DND-41 (cell line): ENCODE data around the gene SNAPC2.

Source experiments
- ATAC-seq: fragments of 200-7000 bp; cut with Tn5 transposase; 3 replicates; pipeline ENCODE4 v1.9.1; 2021; ENCODE audit warnings: low read depth; ENCODE audit not compliant: insufficient read depth
- DNase-seq: peaks from one replicate; pipeline ENCODE4 v3.0.0-alpha.2; 2020
- H2AFZ ChIP-seq: 2 replicates; pipeline ENCODE4 v1.6.0; 2012; ENCODE audit warnings: low read depth, low read length
- H3K27ac ChIP-seq: 2 replicates; pipeline ENCODE4 v1.5.1; 2012; ENCODE audit warnings: low read length, inconsistent platforms
- H3K27me3 ChIP-seq: fragments of 200-600 bp; sonication (generic); 2 replicates; pipeline ENCODE4 v1.6.0; 2012; ENCODE audit warnings: low read length, mild to moderate bottlenecking, inconsistent platforms; ENCODE audit not compliant: insufficient read depth, poor library complexity
- H3K36me3 ChIP-seq: 2 replicates; pipeline ENCODE4 v1.5.1; 2012; ENCODE audit warnings: low read length, inconsistent platforms; ENCODE audit not compliant: insufficient read depth
- H3K4me1 ChIP-seq: 2 replicates; pipeline ENCODE4 v1.5.1; 2012; ENCODE audit warnings: mild to moderate bottlenecking, low read length; ENCODE audit not compliant: insufficient read depth
- H3K4me2 ChIP-seq: 2 replicates; pipeline ENCODE4 v1.6.0; 2012; ENCODE audit warnings: mild to moderate bottlenecking, moderate library complexity, low read length, inconsistent platforms; ENCODE audit not compliant: insufficient read depth
- H3K4me3 ChIP-seq, 2 experiments: fragments of 200-600 bp in 1 of 2; shearing (Covaris generic) in 1 of 2; 2 replicates each; pipeline ENCODE4 v1.5.1; 2012 to 2016; ENCODE audit warnings: inconsistent platforms in 2 of 2, low read length in 2 of 2, mild to moderate bottlenecking in 2 of 2, low read depth in 1 of 2, moderate library complexity in 1 of 2
- H3K79me2 ChIP-seq: 2 replicates; pipeline ENCODE4 v1.6.0; 2012; ENCODE audit warnings: low read length, inconsistent platforms; ENCODE audit not compliant: insufficient read depth
- H3K9ac ChIP-seq: 2 replicates; pipeline ENCODE4 v1.6.0; 2012; ENCODE audit warnings: low read depth, mild to moderate bottlenecking, inconsistent platforms, low read length, moderate library complexity
- H3K9me3 ChIP-seq: 2 replicates; pipeline ENCODE4 v1.5.1; 2012; ENCODE audit warnings: low read length, moderate library complexity, mild to moderate bottlenecking, inconsistent platforms; ENCODE audit not compliant: insufficient read depth, severe bottlenecking
- H4K20me1 ChIP-seq: 2 replicates; pipeline ENCODE4 v1.6.0; 2012; ENCODE audit warnings: low read length; ENCODE audit not compliant: insufficient read depth
- EZH2 ChIP-seq: IDR thresholded peaks from 3 replicates; pipeline ENCODE4 v1.6.1; 2012; ENCODE audit warnings: borderline replicate concordance, low read depth, mild to moderate bottlenecking, moderate library complexity, low read length, inconsistent platforms; ENCODE audit not compliant: severe bottlenecking
- TF ChIP-seq, protein P1 (sequence below): IDR thresholded peaks from 2 replicates; pipeline ENCODE4 v1.5.1; 2012; ENCODE audit warnings: borderline replicate concordance, low read length, moderate library complexity, mild to moderate bottlenecking; ENCODE audit not compliant: poor library complexity, severe bottlenecking; ENCODE audit errors: extremely low read depth

Gene SNAPC2

DNA sequence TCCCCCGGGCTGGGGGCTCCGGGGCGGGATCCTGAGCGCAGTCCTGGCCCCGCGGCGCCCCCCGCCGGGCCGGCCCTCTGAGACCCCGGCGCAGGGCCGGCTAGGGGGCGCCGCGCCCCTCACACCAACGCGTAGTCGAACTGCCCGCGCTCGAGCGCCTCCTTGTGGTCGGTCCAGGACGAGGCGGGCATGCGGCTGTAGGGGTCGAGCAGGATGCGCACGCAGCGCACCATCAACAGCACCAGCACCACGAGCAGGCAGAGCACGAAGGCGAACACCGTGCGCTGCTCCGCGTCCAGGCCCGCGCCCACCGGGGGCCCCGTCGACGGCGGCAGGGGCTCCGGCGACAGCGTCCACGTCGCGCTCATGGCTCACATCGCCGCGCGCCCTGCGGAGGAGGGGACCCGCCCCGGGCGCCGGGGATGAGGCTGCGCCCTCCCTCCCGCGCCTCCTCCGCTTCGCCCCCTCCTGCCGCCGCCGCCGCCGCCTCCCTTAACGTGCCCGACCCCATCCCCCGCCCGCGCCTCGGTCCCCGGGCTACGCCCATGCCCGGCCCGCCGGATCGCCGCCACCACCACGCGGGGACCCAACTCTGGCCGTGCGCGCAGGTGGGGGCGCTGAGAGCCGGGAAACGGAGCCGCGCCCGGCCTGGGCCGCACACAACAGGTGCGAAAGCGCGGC, 5.2 kb downstream of the SNAPC2 start:
- ATAC-seq = peak; percentile 66
- peaks cover 52% of the 10 kb centered on the region for H4K20me1 ChIP-seq
- H3K36me3 ChIP-seq = peaks cover 37% of the 10 kb centered on the region
- DNase-seq = peak; percentile 90
- peaks cover 9% of the 10 kb centered on the region for H3K79me2 ChIP-seq
- H3K9me3 ChIP-seq = no peaks in the 10 kb centered on the region
- peak overlapping the region; percentile 66 for H3K9ac ChIP-seq
- no peak for TF ChIP-seq EZH2
- TF ChIP-seq, protein P1, sequence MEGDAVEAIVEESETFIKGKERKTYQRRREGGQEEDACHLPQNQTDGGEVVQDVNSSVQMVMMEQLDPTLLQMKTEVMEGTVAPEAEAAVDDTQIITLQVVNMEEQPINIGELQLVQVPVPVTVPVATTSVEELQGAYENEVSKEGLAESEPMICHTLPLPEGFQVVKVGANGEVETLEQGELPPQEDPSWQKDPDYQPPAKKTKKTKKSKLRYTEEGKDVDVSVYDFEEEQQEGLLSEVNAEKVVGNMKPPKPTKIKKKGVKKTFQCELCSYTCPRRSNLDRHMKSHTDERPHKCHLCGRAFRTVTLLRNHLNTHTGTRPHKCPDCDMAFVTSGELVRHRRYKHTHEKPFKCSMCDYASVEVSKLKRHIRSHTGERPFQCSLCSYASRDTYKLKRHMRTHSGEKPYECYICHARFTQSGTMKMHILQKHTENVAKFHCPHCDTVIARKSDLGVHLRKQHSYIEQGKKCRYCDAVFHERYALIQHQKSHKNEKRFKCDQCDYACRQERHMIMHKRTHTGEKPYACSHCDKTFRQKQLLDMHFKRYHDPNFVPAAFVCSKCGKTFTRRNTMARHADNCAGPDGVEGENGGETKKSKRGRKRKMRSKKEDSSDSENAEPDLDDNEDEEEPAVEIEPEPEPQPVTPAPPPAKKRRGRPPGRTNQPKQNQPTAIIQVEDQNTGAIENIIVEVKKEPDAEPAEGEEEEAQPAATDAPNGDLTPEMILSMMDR = peak; percentile 97
- H3K4me3 ChIP-seq = peak overlapping the region; percentile 49 to 65; a peak in 3 of 4 replicates
- H3K4me1 ChIP-seq = peaks cover 36% of the 10 kb centered on the region
- H3K4me2 ChIP-seq = peak overlapping the region; percentile 99
- peak overlapping the region; percentile 68 for H3K27ac ChIP-seq
- H3K27me3 ChIP-seq = no peaks in the 10 kb centered on the region
- peak overlapping the region; percentile 86 for H2AFZ ChIP-seq

DNA sequence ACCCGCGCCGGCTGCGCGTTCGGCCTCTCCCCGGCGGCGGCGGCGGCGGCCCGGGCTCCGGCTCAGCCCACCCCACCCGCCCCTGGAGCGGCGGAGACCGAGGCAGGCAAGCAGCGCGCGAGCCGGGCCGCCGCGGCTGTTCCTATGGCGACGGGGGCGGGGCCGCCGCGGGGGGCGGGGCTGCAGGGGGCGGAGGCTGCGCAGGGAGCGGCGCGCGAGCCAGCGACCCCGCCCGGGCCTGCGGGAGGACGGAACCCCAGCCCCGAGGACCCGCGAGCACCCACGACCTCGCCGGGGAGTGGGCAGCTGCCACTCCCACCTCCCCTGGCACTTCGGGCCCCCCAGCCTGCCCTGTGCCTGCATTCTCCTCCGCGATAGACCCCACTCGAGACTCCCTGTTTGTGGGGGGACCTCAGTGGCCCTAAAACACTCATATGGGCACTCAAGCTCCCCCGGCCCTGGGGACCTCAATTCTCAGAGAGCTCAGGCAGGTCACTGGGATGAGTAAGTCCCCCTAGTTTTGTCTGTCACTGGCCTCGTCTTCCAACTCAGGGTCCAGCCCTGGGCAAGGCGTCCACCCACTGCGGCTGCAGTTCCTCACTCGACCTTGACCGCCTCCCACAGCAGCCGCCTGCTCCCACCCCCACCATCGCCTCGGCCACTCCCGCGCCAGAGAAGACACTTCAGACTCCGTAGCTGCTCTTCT, 6.0 kb downstream of the SNAPC2 start, which contains the start of gene CTXN1:
TSS of gene CTXN1 (minus strand) at position 115 of the 706 bp plus-strand sequence. CDS start 597 bp downstream, outside the sequence.
- TF ChIP-seq EZH2 = no peak
- Histone ChIP-seq H3K9me3 (no peaks in the 10 kb centered on the region), H2AFZ (peak within 1 kb of the TSS; percentile 86), H3K4me2 (peak within 1 kb of the TSS; percentile 99), H3K9ac (peak within 1 kb of the TSS; percentile 66), H4K20me1 (peaks cover 49% of the 10 kb centered on the region), H3K4me3 (peak within 1 kb of the TSS; percentile 49 to 65; a peak in 3 of 4 replicates), H3K27me3 (no peaks in the 10 kb centered on the region), H3K4me1 (peaks cover 32% of the 10 kb centered on the region), H3K79me2 (peaks cover 9% of the 10 kb centered on the region), H3K27ac (peak within 1 kb of the TSS; percentile 74), H3K36me3 (peaks cover 45% of the 10 kb centered on the region)
- ATAC-seq = peak; percentile 62
- peak; percentile 86 for DNase-seq

DNA sequence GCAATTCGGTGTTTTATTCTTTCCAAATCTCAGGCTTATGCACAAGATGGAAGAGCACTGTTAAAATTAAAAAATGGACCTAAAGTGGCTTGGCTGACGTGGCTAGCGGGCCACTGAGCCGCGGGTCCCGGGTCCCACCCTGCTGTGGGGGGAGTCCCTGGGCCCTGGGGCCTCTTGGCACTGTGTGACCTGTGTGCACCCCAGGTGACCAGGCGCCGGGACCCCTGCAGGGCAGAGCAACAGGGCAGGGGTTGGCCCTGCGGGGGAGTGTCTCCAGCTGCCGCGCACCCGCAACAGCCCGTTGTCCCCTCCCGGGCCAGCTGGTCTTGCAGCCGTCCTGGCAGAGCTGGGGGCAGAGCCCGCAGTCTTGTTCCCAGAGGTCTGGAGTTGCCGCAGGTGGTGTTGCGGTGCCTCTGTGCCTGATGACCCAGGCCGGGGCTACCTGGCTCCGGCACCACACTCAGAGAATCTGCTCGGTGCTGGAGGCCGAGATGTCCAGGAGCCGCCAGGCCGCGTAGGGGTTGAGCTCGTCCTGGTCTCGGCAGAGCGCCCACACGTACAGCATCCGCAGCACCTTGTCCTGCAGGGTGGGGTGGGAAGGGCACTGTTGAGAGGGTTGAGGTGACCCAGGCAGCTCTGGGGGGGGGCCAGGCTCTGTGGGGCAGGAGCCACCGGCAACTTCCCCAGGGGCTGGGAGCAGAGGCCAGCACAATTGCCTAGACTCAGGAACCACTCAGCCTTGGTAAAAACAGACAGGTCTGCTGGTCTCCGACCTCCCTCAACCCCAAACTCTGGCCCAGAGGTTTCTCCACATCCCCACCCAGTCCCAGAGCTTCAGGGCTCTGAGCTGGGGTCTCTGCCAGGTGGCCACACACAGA, 6.8 kb downstream of the SNAPC2 start:
- H3K4me2 ChIP-seq = peak overlapping the region; percentile 99; the same call in 1 of the 2 replicates
- H3K9ac ChIP-seq = peak overlapping the region; percentile 52; the same call in 1 of the 2 replicates
- H4K20me1 ChIP-seq = peaks cover 45% of the 10 kb centered on the region
- TF ChIP-seq, protein P1 = no peak
- TF ChIP-seq EZH2 = no peak
- ATAC-seq (no peak), DNase-seq (no peak)
- peaks cover 48% of the 10 kb centered on the region for H3K36me3 ChIP-seq
- H3K4me1 ChIP-seq = peaks cover 24% of the 10 kb centered on the region
- H3K27me3 ChIP-seq = no peaks in the 10 kb centered on the region
- no peak overlapping the region for H2AFZ ChIP-seq
- H3K4me3 ChIP-seq = peak overlapping the region in 1 of 2 experiments; percentile 61; a peak in 1 of 4 replicates
- H3K79me2 ChIP-seq = peaks cover 9% of the 10 kb centered on the region
- H3K27ac ChIP-seq = no peak overlapping the region
- no peaks in the 10 kb centered on the region for H3K9me3 ChIP-seq
